ENCODE data around the gene CPSF6.
"Not testable (repeated sequence)": the region's sequence is repeated elsewhere in the genome, so short reads cannot be mapped to it uniquely, and the experiment has no call there.

Gene CPSF6

GRCh38 chr12:69262264-69262974 is 23.1 kb downstream of the CPSF6 start:
- DNase-seq: no peak

- no peak for DNase-seq
Observed at GRCh38 chr12:69265205-69265604, 25.8 kb downstream of the CPSF6 start.

GRCh38 chr12:69265633-69266032 is 26.3 kb downstream of the CPSF6 start:
- DNase-seq: not testable (repeated sequence)

- DNase-seq: no peak
Observed at GRCh38 chr12:69266036-69266635, 26.8 kb downstream of the CPSF6 start.

GRCh38 chr12:69269736-69270135 is 30.4 kb downstream of the CPSF6 start:
- DNase-seq: no peak

- no peak for DNase-seq
Observed at GRCh38 chr12:69272511-69272910, 33.1 kb downstream of the CPSF6 start.

- DNase-seq: no peak
Observed at GRCh38 chr12:69274861-69275260, 35.5 kb downstream of the CPSF6 start.

- DNase-seq: no peak
Observed at GRCh38 chr12:69275471-69275891, 36.1 kb downstream of the CPSF6 start.

GRCh38 chr12:69278814-69279782 is 39.7 kb downstream of the CPSF6 start:
- no peak for DNase-seq

GRCh38 chr12:69284131-69284530 is 44.8 kb downstream of the CPSF6 start:
- no peak for DNase-seq

GRCh38 chr12:69287556-69287955 is 48.2 kb downstream of the CPSF6 start:
- DNase-seq: no peak

GRCh38 chr12:69290545-69291277 is 51.3 kb downstream of the CPSF6 start:
- peak; percentile 65 for DNase-seq

GRCh38 chr12:69291278-69291593 is 51.9 kb downstream of the CPSF6 start:
- DNase-seq: no peak

GRCh38 chr12:69298133-69298532 is 58.8 kb downstream of the CPSF6 start:
- DNase-seq: no peak

- no peak for DNase-seq
Observed at GRCh38 chr12:69298947-69299346, 59.6 kb downstream of the CPSF6 start.

- DNase-seq: no peak
Observed at GRCh38 chr12:69304284-69304683, 64.9 kb downstream of the CPSF6 start.

- DNase-seq: no peak
Observed at GRCh38 chr12:69309461-69309860, 70.1 kb downstream of the CPSF6 start.

GRCh38 chr12:69313209-69313608 is 73.8 kb downstream of the CPSF6 start:
- DNase-seq: no peak

- not testable (repeated sequence) for DNase-seq
Observed at GRCh38 chr12:69316784-69317183, 77.4 kb downstream of the CPSF6 start.

GRCh38 chr12:69317233-69317632 is 77.9 kb downstream of the CPSF6 start:
- DNase-seq: not testable (repeated sequence)

GRCh38 chr12:69318225-69318624 is 78.9 kb downstream of the CPSF6 start:
- no peak for DNase-seq

- DNase-seq: no peak
Observed at GRCh38 chr12:69321351-69321750, 82.0 kb downstream of the CPSF6 start.
